Gastrocnemius medialis (tissue), 4 donors: ENCODE measurements around the gene MAP3K20.

ENCODE experiments used
- POLR2A ChIP-seq, 2 donors: fragments of 450-650 bp; IDR thresholded peaks; one replicate each; pipeline ENCODE4 v1.6.1; 2017; ENCODE audit warnings: antibody characterized with exemption in 2 of 2, mild to moderate bottlenecking in 2 of 2, moderate library complexity in 2 of 2
- TF ChIP-seq, protein P1 (sequence below), 5 experiments: fragments of 450-650 bp in 3 of 5; fragments of 200-600 bp in 2 of 5; sonication (generic) in 2 of 5; IDR thresholded peaks in 4 of 5; conservative IDR thresholded peaks in 1 of 5; 1 replicate in 4 of 5; 2 replicates in 1 of 5; pipeline ENCODE4 v1.5.1; 2016 to 2019; ENCODE audit warnings: antibody characterized with exemption in 5 of 5, mild to moderate bottlenecking in 3 of 5, moderate library complexity in 3 of 5

DNA sequence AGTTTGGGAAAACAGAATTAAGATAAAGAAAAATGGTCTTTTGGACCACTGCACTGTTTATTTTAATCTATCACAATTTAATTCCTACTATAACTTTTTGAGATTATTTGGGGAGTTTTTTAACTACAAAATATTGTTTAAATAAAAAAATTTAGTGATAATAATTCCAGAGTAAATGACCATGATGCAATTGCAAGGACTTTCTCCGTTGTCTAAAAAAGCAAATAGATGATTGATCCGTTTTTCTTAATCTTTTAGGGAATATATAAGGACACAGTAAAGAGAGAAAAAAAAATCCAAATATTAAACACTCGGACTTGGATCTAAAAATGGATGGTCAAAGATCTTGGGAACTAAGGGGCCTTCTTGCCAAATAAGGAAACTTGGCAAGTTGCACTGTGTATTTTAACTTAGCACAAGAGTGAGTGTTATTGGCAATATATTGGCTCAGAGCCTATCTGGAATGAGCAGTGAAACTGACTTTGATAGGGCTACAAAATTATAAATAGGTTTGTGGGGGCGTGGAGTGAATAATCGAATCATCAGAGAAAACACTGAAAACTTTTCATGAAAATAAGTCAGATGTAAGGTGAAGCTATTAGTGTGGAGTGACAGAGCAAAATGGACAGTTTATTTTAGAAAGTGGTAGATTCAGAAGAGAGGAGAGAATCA lies 2.0 kb downstream of the MAP3K20 start:
- no peak for TF ChIP-seq POLR2A (IDR thresholded peaks at IDR 0.05)
- TF ChIP-seq, protein P1, sequence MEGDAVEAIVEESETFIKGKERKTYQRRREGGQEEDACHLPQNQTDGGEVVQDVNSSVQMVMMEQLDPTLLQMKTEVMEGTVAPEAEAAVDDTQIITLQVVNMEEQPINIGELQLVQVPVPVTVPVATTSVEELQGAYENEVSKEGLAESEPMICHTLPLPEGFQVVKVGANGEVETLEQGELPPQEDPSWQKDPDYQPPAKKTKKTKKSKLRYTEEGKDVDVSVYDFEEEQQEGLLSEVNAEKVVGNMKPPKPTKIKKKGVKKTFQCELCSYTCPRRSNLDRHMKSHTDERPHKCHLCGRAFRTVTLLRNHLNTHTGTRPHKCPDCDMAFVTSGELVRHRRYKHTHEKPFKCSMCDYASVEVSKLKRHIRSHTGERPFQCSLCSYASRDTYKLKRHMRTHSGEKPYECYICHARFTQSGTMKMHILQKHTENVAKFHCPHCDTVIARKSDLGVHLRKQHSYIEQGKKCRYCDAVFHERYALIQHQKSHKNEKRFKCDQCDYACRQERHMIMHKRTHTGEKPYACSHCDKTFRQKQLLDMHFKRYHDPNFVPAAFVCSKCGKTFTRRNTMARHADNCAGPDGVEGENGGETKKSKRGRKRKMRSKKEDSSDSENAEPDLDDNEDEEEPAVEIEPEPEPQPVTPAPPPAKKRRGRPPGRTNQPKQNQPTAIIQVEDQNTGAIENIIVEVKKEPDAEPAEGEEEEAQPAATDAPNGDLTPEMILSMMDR (IDR thresholded peaks at IDR 0.05 in 4 of 5, conservative IDR thresholded peaks at IDR 0.05 in 1 of 5): no peak
